ENCODE measurements around the gene LTN1. TPM values are rescaled to one million over a fixed set of nuclear protein-coding genes. Genes with fewer than 3 reads are reported as not detected.

LTN1 gene
- total RNA-seq, 1 donor from 2014 or later: 22.6 TPM

GRCh38 chr21:28883931-28884330 lies 108.7 kb downstream of the LTN1 start:
- DNase-seq (ENCODE audit: low spot score): no peak

- DNase-seq (ENCODE audit: low spot score): no peak
Measured at GRCh38 chr21:28882345-28882744, 110.3 kb downstream of the LTN1 start.

Other genes starting within 250 kb of the LTN1 start
- gene RWDD2B, start 26.5 kb upstream of the LTN1 start, total RNA-seq: 16.9 TPM
- gene USP16, start 31.8 kb upstream of the LTN1 start, total RNA-seq: 38.7 TPM
- gene CCT8, start 80.8 kb upstream of the LTN1 start, total RNA-seq: 116 TPM
- gene MAP3K7CL, start 137.8 kb upstream of the LTN1 start, total RNA-seq: 3.9 TPM

Data from mesenteric fat pad (tissue), 1 donor.